Measurements from ENCODE around the gene CDC42BPA.

Gene CDC42BPA

DNA sequence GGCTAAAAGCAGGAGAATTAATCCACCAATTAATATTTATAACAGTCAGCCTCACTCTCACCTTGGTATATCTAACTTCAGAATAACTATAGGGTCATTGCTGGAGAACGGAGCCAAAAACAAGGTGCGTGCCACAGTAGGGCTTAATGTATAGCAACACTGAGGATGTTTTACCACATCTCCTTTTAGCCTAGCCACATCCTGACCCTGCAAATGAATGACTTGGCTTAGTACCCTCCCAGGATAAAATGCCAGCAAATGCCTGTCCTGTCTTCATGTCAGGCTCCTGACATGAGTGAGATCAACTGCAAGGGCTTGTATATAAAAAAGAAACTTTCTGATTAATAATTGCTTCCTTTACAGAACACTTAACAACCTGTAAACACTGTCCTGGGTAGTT lies 2.7 kb upstream of the CDC42BPA start:
- no peak overlapping the region for H3K4me3 ChIP-seq (ENCODE audit: low read length)
- TF ChIP-seq, protein P1, sequence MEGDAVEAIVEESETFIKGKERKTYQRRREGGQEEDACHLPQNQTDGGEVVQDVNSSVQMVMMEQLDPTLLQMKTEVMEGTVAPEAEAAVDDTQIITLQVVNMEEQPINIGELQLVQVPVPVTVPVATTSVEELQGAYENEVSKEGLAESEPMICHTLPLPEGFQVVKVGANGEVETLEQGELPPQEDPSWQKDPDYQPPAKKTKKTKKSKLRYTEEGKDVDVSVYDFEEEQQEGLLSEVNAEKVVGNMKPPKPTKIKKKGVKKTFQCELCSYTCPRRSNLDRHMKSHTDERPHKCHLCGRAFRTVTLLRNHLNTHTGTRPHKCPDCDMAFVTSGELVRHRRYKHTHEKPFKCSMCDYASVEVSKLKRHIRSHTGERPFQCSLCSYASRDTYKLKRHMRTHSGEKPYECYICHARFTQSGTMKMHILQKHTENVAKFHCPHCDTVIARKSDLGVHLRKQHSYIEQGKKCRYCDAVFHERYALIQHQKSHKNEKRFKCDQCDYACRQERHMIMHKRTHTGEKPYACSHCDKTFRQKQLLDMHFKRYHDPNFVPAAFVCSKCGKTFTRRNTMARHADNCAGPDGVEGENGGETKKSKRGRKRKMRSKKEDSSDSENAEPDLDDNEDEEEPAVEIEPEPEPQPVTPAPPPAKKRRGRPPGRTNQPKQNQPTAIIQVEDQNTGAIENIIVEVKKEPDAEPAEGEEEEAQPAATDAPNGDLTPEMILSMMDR (conservative IDR thresholded peaks at IDR 0.05; ENCODE audit: low read depth, low read length), result no peak
- DNase-seq (ENCODE audit: low read depth), result no peak

DNA sequence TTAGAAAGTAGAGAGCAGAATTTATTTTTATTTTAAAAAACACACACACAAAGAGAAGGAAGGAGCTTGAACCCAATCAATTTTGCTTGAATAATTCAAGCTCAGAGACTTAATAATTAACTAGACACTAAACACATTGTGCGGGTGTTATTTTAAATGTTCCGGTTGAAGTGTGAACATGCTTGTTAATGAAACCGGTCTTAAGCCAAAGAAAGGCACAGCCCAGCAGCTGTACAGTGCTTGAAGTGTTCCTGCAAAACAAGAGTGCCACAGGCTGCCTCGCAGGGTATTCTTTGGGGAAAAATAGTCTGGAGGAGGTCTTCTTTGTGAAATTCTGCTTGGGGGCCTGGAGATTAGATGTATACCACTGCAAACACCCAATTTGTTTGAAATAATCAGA lies 2.2 kb upstream of the CDC42BPA start:
- no peak for DNase-seq (ENCODE audit: low read depth)
- TF ChIP-seq, protein P1 (conservative IDR thresholded peaks at IDR 0.05; ENCODE audit: low read depth, low read length), result no peak
- no peak overlapping the region for H3K4me3 ChIP-seq (ENCODE audit: low read length)

DNA sequence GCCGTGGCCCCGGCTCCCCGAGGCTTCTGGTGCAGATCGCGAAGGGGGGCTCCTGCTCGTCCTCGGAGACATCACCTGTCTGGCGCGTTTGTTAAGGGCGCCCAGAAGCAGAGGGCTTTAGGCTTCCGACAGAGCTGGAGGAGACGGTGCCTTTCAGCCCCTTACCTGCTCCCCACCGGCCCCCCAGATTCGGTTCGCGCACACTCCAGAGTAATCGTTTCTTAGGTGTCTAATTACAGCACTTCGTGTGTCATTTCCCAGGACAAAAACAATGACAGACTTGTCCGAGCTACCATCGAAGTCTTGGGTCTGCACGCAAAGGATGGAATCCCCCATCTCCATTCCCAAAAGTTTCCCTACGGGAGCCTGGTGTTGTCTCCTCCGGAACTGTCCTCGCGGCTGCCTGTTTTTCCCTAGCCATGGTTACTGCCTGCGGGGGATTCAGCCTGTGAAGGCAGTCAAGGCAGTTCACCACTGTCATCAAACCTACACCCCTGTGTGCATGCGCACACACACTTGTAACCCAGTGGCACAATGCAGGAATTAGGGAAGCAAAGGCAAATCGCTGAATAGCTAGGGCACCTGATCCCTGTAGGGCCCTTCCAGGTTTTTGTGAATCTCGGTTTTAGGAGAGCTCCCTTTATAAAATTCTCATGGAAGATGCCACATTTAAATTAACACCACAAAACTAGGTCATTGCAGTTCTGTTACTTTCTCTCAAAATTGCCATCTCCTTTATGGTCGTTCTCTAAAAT lies 738 bp upstream of the CDC42BPA start:
- TF ChIP-seq, protein P1 (conservative IDR thresholded peaks at IDR 0.05; ENCODE audit: low read depth, low read length), result no peak
- DNase-seq (ENCODE audit: low read depth), result no peak
- peak overlapping the region; percentile 80 for H3K4me3 ChIP-seq (ENCODE audit: low read length)

DNA sequence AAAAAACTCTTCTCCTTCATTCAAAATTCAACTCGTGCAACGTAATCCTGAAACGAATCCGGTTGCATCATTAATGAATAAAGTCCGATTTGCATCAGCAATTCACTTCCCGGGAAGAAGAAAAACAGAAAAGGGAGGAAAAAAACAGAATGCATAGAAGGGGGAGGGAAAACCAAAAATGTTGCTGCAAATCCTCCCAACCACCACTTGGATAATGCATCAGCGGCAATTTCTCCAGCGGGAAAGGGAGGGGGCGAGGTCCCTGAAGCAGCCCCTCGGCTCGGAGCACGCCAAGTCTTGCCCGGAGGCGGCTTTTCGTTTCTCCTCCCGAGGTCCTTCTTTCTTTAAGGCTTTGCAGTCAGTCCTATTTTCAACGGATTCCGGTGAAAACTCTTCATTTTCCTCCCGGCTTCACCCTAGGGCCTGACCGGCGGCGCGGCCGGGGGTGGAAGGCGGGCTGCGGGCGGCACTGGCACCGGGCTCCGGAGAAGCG lies 723 bp downstream of the CDC42BPA start:
- peak; percentile 13 for DNase-seq (ENCODE audit: low read depth)
- H3K4me3 ChIP-seq (ENCODE audit: low read length), result peak overlapping the region; percentile 80
- TF ChIP-seq, protein P1 (conservative IDR thresholded peaks at IDR 0.05; ENCODE audit: low read depth, low read length), result peak; percentile 22

DNA sequence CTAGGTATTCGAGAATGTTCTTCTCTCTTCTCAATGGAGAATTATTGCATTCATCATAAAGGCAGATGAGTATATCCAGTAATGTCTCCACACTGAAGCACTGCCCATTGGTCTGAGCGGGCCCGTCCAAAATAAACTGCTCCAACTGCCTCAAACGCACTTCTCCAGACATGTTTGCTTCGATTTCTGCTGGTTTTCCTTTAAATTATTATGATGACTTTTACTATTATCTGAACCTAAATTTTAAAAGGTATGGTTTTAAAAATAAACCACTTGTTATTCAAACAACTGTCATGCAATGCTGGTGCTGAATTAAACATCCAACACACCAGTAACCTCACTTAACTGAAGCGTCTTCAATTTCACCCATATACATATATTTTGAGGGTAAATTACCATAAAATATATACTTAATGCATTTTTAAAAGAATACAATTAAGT lies 1.3 kb downstream of the CDC42BPA start:
- no peak for DNase-seq (ENCODE audit: low read depth)
- peak overlapping the region; percentile 80 for H3K4me3 ChIP-seq (ENCODE audit: low read length)
- TF ChIP-seq, protein P1 (conservative IDR thresholded peaks at IDR 0.05; ENCODE audit: low read depth, low read length), result no peak

DNA sequence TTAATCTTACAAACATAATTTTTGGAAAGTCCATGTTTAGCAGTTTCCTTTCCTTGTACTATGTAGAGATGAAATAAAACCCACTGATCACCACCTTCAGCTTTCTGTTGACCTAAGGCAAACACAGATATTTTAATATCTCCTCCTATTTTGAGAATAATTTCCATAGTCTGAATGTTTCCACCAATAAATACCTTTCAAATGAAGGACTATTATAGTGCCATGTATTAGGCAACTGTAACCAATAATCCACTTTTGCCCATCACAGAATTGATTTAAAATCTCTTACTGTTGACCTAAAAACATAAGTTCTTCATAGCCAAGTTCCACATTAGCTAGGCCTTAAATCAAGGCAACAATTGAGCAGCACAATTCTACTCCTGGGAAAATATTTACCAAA lies 1.8 kb downstream of the CDC42BPA start:
- TF ChIP-seq, protein P1 (conservative IDR thresholded peaks at IDR 0.05; ENCODE audit: low read depth, low read length), result no peak
- peak overlapping the region; percentile 80 for H3K4me3 ChIP-seq (ENCODE audit: low read length)
- no peak for DNase-seq (ENCODE audit: low read depth)

Measured in retinal pigment epithelial cell (primary cell).